GM23248 (cell line): Measurements from ENCODE around the gene PSENEN. TPM values are rescaled to one million over a fixed set of nuclear protein-coding genes. Genes with fewer than 3 reads are reported as not detected.

ENCODE experiments used
- DNase-seq: peaks from one replicate; pipeline ENCODE4 v3.0.0-alpha.2; 2015
- H2AFZ ChIP-seq: fragments of 200-600 bp; sonication (generic); 2 replicates; pipeline ENCODE4 v1.6.1; 2016; ENCODE audit warnings: antibody characterized with exemption
- H3F3A ChIP-seq: fragments of 200-600 bp; sonication (generic); 2 replicates; pipeline ENCODE4 v1.6.1; 2016; ENCODE audit warnings: mild to moderate bottlenecking, antibody characterized with exemption, mixed run types; ENCODE audit not compliant: insufficient read depth
- H3K27ac ChIP-seq: fragments of 200-600 bp; sonication (generic); 2 replicates; pipeline ENCODE4 v1.5.1; 2016; ENCODE audit warnings: mild to moderate bottlenecking
- H3K27me3 ChIP-seq: fragments of 200-600 bp; sonication (generic); replicated peaks from 2 replicates; pipeline ENCODE4 v1.6.1; 2016; ENCODE audit warnings: mild to moderate bottlenecking; ENCODE audit not compliant: insufficient read depth
- H3K36me3 ChIP-seq: fragments of 200-600 bp; sonication (generic); 2 replicates; pipeline ENCODE4 v1.6.1; 2016; ENCODE audit warnings: low read depth, mild to moderate bottlenecking
- H3K4me1 ChIP-seq: fragments of 200-600 bp; sonication (generic); 2 replicates; pipeline ENCODE4 v1.6.1; 2016; ENCODE audit warnings: mild to moderate bottlenecking; ENCODE audit not compliant: insufficient read depth
- H3K4me2 ChIP-seq: fragments of 200-600 bp; sonication (generic); one replicate; pipeline ENCODE4 v1.6.1; 2016; ENCODE audit warnings: mild to moderate bottlenecking; ENCODE audit not compliant: unreplicated experiment
- H3K4me3 ChIP-seq: fragments of 200-600 bp; sonication (generic); 2 replicates; pipeline ENCODE4 v1.5.1; 2016; ENCODE audit warnings: mild to moderate bottlenecking
- H3K79me2 ChIP-seq: fragments of 200-600 bp; sonication (generic); 2 replicates; pipeline ENCODE4 v1.6.1; 2016; ENCODE audit warnings: mild to moderate bottlenecking; ENCODE audit not compliant: insufficient read depth
- H3K9ac ChIP-seq: fragments of 200-600 bp; sonication (generic); 2 replicates; pipeline ENCODE4 v1.6.1; 2016; ENCODE audit warnings: mild to moderate bottlenecking
- H3K9me2 ChIP-seq: fragments of 200-600 bp; sonication (generic); 2 replicates; pipeline ENCODE4 v1.6.1; 2016; ENCODE audit warnings: mixed run types, mild to moderate bottlenecking, moderate library complexity; ENCODE audit not compliant: insufficient read depth
- H3K9me3 ChIP-seq: fragments of 200-600 bp; sonication (generic); one replicate; pipeline ENCODE4 v1.6.1; 2017; ENCODE audit warnings: low read depth
- H4K20me1 ChIP-seq: fragments of 200-600 bp; sonication (generic); 2 replicates; pipeline ENCODE4 v1.6.0; 2016; ENCODE audit not compliant: insufficient read depth
- EZH2 ChIP-seq: fragments of 200-600 bp; sonication (generic); IDR thresholded peaks from 2 replicates; pipeline ENCODE4 v1.6.1; 2018; ENCODE audit warnings: antibody characterized with exemption, mild to moderate bottlenecking; ENCODE audit not compliant: insufficient read depth, poor library complexity, severe bottlenecking
- EZH2phosphoT487 ChIP-seq: fragments of 200-600 bp; sonication (generic); IDR thresholded peaks from 2 replicates; pipeline ENCODE4 v1.6.1; 2018; ENCODE audit warnings: antibody characterized with exemption, moderate library complexity, mild to moderate bottlenecking, low read depth; ENCODE audit not compliant: insufficient read depth
- WGBS, 2 experiments: methylation state at CpG; one replicate each; pipeline ENCODE4 v1.1.6; 2015 to 2017; ENCODE audit warnings: low lambda C conversion rate in 2 of 2, low coverage in 1 of 2; ENCODE audit errors: missing lambda C conversion rate in 2 of 2; 5-methylcytosine and 5-hydroxymethylcytosine counted together
- in situ Hi-C: fragments of 300-500 bp; cut with MboI; formaldehyde crosslinking; loops from 2 replicates; pipeline ENCODE4 v1.15.0; 2020
- polyA plus RNA-seq: library from polyadenylated mRNA; unstranded; fragments of >200 nt; fragmentation: Nextera tagmentation; extraction: Ambion mirVana; gene quantifications from 2 replicates; pipeline ENCODE4 v1.2.1, GENCODE V29; 2016
- total RNA-seq: library from RNA; depleted of rRNA; stranded (reverse); fragments of >200 nt; shearing (Covaris generic); gene quantifications from 2 replicates; pipeline ENCODE4 v1.2.3, GENCODE V29; 2014

The PSENEN gene
- total and polyA plus RNA-seq, 2 experiments from 2014 or later, result 21.6 to 108 TPM

DNA sequence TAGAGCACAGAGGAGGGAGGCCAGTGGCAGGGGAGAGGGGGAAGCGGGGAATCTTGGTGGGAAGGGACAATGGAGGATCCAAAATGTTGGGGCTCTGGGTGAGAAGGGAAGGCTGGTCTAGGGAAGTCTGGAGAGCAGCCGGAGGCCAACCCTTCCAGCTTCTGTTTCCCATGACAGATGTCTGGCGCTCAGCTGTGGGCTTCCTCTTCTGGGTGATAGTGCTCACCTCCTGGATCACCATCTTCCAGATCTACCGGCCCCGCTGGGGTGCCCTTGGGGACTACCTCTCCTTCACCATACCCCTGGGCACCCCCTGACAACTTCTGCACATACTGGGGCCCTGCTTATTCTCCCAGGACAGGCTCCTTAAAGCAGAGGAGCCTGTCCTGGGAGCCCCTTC is 1.1 kb downstream of the PSENEN start:
- no peak for DNase-seq
- no peak for TF ChIP-seq EZH2
- no peak for TF ChIP-seq EZH2phosphoT487
- Histone ChIP-seq H3K4me3 (peak overlapping the region; percentile 98), H3K27ac (0 out of 2 replicates have a peak overlapping the region, but pooled peaks have one; percentile 100), H3F3A (no peaks in the 10 kb centered on the region), H3K4me2 (peak overlapping the region; percentile 85), H3K9me2 (no peaks in the 10 kb centered on the region), H3K79me2 (peaks cover 59% of the 10 kb centered on the region), H2AFZ (no peak overlapping the region), H3K4me1 (peaks cover 21% of the 10 kb centered on the region; the same call in 1 of the 2 replicates), H3K36me3 (no peaks in the 10 kb centered on the region), H3K9ac (peak overlapping the region; percentile 100), H4K20me1 (no peaks in the 10 kb centered on the region), H3K27me3 (no peaks in the 10 kb centered on the region), H3K9me3 (no peaks in the 10 kb centered on the region)
- in situ Hi-C loops, result no loop called here
- WGBS, 2 experiments, result 75 to 76% methylated on average over 5 of the region's 5 CpGs

DNA sequence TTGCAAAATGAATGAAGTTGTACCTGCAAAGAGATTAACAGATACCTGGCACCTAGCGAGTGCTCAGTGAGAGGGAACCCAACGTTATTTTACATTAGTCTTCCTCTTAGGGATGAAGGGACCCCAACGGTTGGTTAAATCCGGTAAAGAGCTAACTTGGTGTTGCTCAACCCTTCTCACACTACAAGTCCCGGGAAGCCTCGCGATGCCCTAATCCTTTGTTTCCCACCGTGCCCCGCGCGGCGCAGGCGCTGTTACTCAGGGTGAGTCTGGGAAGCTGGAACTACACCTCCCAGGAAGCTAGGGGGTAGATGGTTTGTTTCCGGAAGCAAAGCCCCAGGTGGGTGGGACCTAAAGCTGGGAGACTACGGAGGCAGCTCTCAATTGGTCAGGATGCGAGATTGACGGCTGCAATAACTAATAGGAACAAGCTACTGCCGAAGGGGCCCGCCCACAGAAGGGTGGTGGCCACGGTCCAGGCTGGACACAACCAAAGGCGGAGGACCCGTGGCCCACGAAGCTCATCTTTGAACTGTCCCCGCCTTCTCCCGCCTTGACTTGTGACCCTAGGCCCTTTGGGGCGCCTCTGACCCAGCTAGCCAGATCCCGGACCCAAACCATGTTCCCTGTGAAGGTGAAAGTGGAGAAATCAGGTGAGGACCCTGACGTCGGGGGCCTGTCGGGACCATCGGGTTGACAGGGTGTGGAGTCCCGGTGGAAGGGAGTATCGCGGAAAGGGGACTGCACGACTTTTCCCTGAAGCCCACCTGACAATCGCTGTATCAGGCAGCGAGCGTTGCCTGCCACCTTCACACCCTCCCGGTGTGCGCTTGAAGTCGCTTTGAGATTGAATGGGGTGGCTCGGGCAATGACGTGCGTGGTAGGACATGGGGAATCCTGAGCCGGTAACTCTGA is 2.9 kb downstream of the PSENEN start, which contains the start of gene LIN37:
LIN37 (plus strand) TSS at position 471 of the 915 bp plus-strand sequence; CDS start at position 620, 149 bp downstream.
- peaks cover 21% of the 10 kb centered on the region; the same call in 1 of the 2 replicates for H3K4me1 ChIP-seq
- no peaks in the 10 kb centered on the region for H3K27me3 ChIP-seq
- H3F3A ChIP-seq, result no peaks in the 10 kb centered on the region
- H3K9me3 ChIP-seq, result no peaks in the 10 kb centered on the region
- peak within 1 kb of the TSS; percentile 99 for H3K4me2 ChIP-seq
- H3K9ac ChIP-seq, result peak within 1 kb of the TSS; percentile 92
- 1 to 2% methylated on average over 45 of the region's 45 CpGs for WGBS, 2 experiments
- no peaks in the 10 kb centered on the region for H3K9me2 ChIP-seq
- TF ChIP-seq EZH2phosphoT487 (no peak), EZH2 (no peak)
- no peaks in the 10 kb centered on the region for H3K36me3 ChIP-seq
- peak within 1 kb of the TSS; percentile 49 for H3K27ac ChIP-seq
- no peaks in the 10 kb centered on the region for H4K20me1 ChIP-seq
- peak within 1 kb of the TSS; percentile 90 for H2AFZ ChIP-seq
- H3K79me2 ChIP-seq, result peaks cover 59% of the 10 kb centered on the region
- peak; percentile 100 for DNase-seq
- in situ Hi-C loops, result no loop called here
- H3K4me3 ChIP-seq, result peak within 1 kb of the TSS; percentile 99

DNA sequence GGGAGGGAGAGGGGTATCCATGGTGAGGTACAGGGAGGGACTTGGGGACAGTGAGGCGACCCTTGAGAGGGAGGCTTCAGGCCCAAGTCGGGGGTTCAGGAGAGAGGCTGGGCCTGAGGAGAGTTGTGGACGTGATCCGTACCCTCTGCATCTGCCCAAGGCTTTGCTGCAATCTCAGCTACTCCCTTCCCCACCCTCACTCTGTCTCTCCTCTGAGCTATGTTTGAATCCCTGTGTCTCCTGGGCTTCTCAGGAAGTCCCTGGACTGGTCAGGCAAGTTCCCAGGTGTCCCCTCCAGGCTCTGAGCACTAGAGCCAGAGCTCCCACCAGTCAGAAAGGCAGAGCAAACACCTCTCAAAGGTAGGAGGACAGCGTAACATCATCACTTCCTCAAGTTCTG is 4.7 kb downstream of the PSENEN start:
- no peak overlapping the region for H3K27ac ChIP-seq
- H3F3A ChIP-seq, result no peaks in the 10 kb centered on the region
- H3K27me3 ChIP-seq, result no peaks in the 10 kb centered on the region
- DNase-seq, result no peak
- H3K9ac ChIP-seq, result peak overlapping the region; percentile 92
- H3K9me3 ChIP-seq, result no peaks in the 10 kb centered on the region
- TF ChIP-seq EZH2, result no peak
- no peak for TF ChIP-seq EZH2phosphoT487
- H4K20me1 ChIP-seq, result no peaks in the 10 kb centered on the region
- in situ Hi-C loops, result no loop called here
- peak overlapping the region; percentile 99 for H3K4me2 ChIP-seq
- H3K36me3 ChIP-seq, result no peaks in the 10 kb centered on the region
- H3K4me3 ChIP-seq, result no peak overlapping the region
- H2AFZ ChIP-seq, result no peak overlapping the region
- peaks cover 24% of the 10 kb centered on the region; the same call in 1 of the 2 replicates for H3K4me1 ChIP-seq
- H3K9me2 ChIP-seq, result no peaks in the 10 kb centered on the region
- WGBS, 2 experiments, result 85 to 95% methylated on average over 3 to 5 of the region's 5 CpGs
- H3K79me2 ChIP-seq, result peaks cover 52% of the 10 kb centered on the region

DNA sequence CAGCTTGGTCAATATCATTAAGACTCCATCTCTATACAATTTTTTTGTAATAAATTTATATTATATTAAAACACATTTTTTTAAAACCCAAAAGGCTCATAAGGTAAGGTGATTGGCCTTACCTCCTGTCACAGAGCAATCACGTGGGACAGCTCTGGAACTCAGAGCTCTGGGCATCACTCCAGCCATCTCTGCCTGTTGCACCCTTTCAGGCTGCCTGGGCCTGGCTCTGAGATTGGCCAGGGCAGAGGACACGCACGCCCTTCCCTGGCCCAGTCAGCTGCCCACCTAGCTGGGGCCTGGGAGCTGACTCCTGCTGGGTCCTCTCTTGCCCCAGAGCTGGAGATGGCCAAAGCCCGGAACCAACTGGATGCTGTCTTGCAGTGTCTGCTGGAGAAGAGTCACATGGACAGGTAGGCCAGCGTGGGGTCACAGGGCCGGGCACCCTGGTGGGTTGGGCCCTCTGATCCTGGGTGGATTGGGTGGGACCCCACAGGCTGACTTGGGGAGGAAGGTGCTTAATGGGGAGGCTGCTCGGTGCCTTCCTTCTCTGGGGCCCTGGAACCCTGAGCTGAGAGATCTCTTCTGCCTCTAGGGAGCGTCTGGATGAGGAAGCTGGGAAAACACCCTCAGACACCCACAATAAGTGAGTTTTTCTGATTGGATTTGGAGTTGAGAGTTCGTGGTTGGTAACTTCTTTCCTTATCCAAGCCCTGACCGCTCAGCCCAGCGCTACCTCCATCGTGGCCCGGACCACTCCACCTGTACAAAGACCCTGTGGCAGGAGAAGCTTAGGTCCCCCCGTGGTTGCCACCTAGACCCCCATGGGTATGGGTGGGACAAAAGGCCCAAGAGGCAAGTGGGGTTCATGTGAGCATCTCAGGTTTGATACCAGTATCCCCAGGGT is 6.6 kb downstream of the PSENEN start:
- Histone ChIP-seq H3K4me2 (no peak overlapping the region), H3K9ac (no peak overlapping the region), H3K9me3 (no peaks in the 10 kb centered on the region), H3K36me3 (no peaks in the 10 kb centered on the region), H4K20me1 (no peaks in the 10 kb centered on the region), H3K79me2 (peaks cover 35% of the 10 kb centered on the region), H3K4me1 (peaks cover 22% of the 10 kb centered on the region), H3K4me3 (no peak overlapping the region), H3K27ac (no peak overlapping the region), H3K9me2 (no peaks in the 10 kb centered on the region), H3F3A (peaks cover 2% of the 10 kb centered on the region; the same call in 1 of the 2 replicates), H2AFZ (no peak overlapping the region), H3K27me3 (no peaks in the 10 kb centered on the region)
- no peak for DNase-seq
- no peak for TF ChIP-seq EZH2phosphoT487
- TF ChIP-seq EZH2, result no peak
- 90 to 92% methylated on average over 13 to 14 of the region's 14 CpGs for WGBS, 2 experiments
- in situ Hi-C loops, result no loop called here
